GM12878 (cell line): Measurements from ENCODE around the gene HADHA. TPM values are rescaled to one million over a fixed set of nuclear protein-coding genes. Genes with fewer than 3 reads are reported as not detected.
"Not testable (repeated sequence)": the region's sequence is repeated elsewhere in the genome, so short reads cannot be mapped to it uniquely, and the experiment has no call there.

ENCODE experiments used
- ATAC-seq: fragments of 200-7000 bp; cut with Tn5 transposase; 3 replicates; pipeline ENCODE4 v1.9.1; 2020; ENCODE audit warnings: mild to moderate bottlenecking, moderate library complexity
- BruUV-seq: library from RNA; stranded (reverse); fragments of 400-500 nt; replicated peaks from 2 replicates; lab custom pipeline; 2021; lab: Mats Ljungman, UMichigan
- CTCF ChIA-PET: fragments of 300-600 bp; sonication (Branson Sonifier 250); formaldehyde crosslinking; extraction: SDS; loops from one replicate; lab custom pipeline; 2021; ENCODE audit warnings: inconsistent platforms; lab: Yijun Ruan, JAX
- POLR2A ChIA-PET: fragments of 350-600 bp; formaldehyde crosslinking; extraction: SDS; loops from one replicate; lab custom pipeline; 2021; ENCODE audit warnings: inconsistent platforms; lab: Charles Lee
- RAD21 ChIA-PET: fragments of 300-600 bp; sonication (Branson Sonifier 250); formaldehyde crosslinking; loops from one replicate; lab custom pipeline; 2023; ENCODE audit warnings: antibody characterized with exemption; ENCODE audit not compliant: unreplicated experiment; lab: Charles Lee
- SMC1A ChIA-PET: fragments of 300-600 bp; sonication (Branson Sonifier 250); formaldehyde crosslinking; loops from one replicate; lab custom pipeline; 2023; ENCODE audit not compliant: unreplicated experiment, uncharacterized antibody; lab: Charles Lee
- DNase-seq: peaks from one replicate; pipeline ENCODE4 v3.0.0-alpha.2; 2011; ENCODE audit warnings: low read depth, low spot score
- FAIRE-seq: peaks from 3 replicates; lab custom pipeline; 2011; peaks lifted over from hg19 to GRCh38; lab: Jason Lieb, UNC
- H2AFZ ChIP-seq: 2 replicates; pipeline ENCODE4 v1.6.0; 2011; ENCODE audit warnings: low read depth, low read length, control low read depth; ENCODE audit not compliant: control insufficient read depth
- H3K27ac ChIP-seq: 2 replicates; pipeline ENCODE4 v1.5.1; 2011; ENCODE audit warnings: control low read depth; ENCODE audit not compliant: control insufficient read depth, insufficient read depth
- H3K27me3 ChIP-seq, 2 experiments: replicated peaks in 1 of 2; 2 replicates each; pipeline versions ENCODE4 v1.6.0 to v1.6.1; 2011; ENCODE audit warnings: low read length in 1 of 2; ENCODE audit not compliant: control insufficient read depth in 2 of 2, insufficient read depth in 2 of 2
- H3K36me3 ChIP-seq, 2 experiments: 2 replicates each; pipeline ENCODE4 v1.5.1; 2011; ENCODE audit warnings: low read length in 1 of 2; ENCODE audit not compliant: control insufficient read depth in 2 of 2, insufficient read depth in 2 of 2
- H3K4me1 ChIP-seq: 2 replicates; pipeline ENCODE4 v1.6.1; 2011; ENCODE audit warnings: mild to moderate bottlenecking, low read length, moderate library complexity, mixed read lengths; ENCODE audit not compliant: control insufficient read depth, insufficient read depth
- H3K4me2 ChIP-seq: 2 replicates; pipeline ENCODE4 v1.6.0; 2011; ENCODE audit warnings: control low read depth; ENCODE audit not compliant: control insufficient read depth, insufficient read depth
- H3K4me3 ChIP-seq: fragments of 200-600 bp; sonication (generic); 2 replicates; pipeline ENCODE4 v1.5.1; 2016
- H3K79me2 ChIP-seq: 2 replicates; pipeline ENCODE4 v1.6.0; 2011; ENCODE audit warnings: low read length; ENCODE audit not compliant: control insufficient read depth, insufficient read depth
- H3K9ac ChIP-seq: 2 replicates; pipeline ENCODE4 v1.8.0; 2011; ENCODE audit warnings: low read length, control low read depth, mixed read lengths; ENCODE audit not compliant: control insufficient read depth, insufficient read depth
- H3K9me3 ChIP-seq: replicated peaks from 3 replicates; pipeline ENCODE4 v1.5.1; 2011; ENCODE audit warnings: mild to moderate bottlenecking, low read length; ENCODE audit not compliant: control insufficient read depth, insufficient read depth
- H4K20me1 ChIP-seq: 2 replicates; pipeline ENCODE4 v1.6.0; 2011; ENCODE audit not compliant: control insufficient read depth, insufficient read depth
- MEF2B ChIP-seq: fragments of 450-650 bp; IDR thresholded peaks from 2 replicates; pipeline ENCODE4 v1.6.1; 2018; ENCODE audit warnings: mild to moderate bottlenecking, moderate library complexity; ENCODE audit not compliant: partially characterized antibody, poor library complexity, severe bottlenecking
- SMAD5 ChIP-seq: IDR thresholded peaks from 2 replicates; pipeline ENCODE4 v1.6.1; 2016; ENCODE audit warnings: antibody characterized with exemption, low read depth
- TCF7 ChIP-seq: IDR thresholded peaks from 2 replicates; pipeline ENCODE4 v1.6.1; 2014; ENCODE audit warnings: antibody characterized with exemption, borderline replicate concordance
- ZNF217 ChIP-seq: fragments of 450-650 bp; IDR thresholded peaks from 2 replicates; pipeline ENCODE4 v1.6.1; 2017; ENCODE audit warnings: antibody characterized with exemption, mild to moderate bottlenecking
- WGBS: methylation state at CpG from one replicate; pipeline ENCODE4 v1.1.6; 2016; ENCODE audit warnings: low lambda C conversion rate; ENCODE audit not compliant: insufficient replicate concordance, insufficient coverage; ENCODE audit errors: missing lambda C conversion rate; 5-methylcytosine and 5-hydroxymethylcytosine counted together
- in situ Hi-C: fragments of 300-500 bp; cut with MboI; formaldehyde crosslinking; loops from 9 replicates; pipeline ENCODE4 v1.14.3; 2018; ENCODE audit warnings: mixed read lengths
- intact Hi-C: fragments of 100-400 bp; cut with micrococcal nuclease; formaldehyde crosslinking; loops from one replicate; pipeline ENCODE4 v1.14.2; 2022; ENCODE audit not compliant: unreplicated experiment
- polyA plus RNA-seq, 11 experiments: library from polyadenylated mRNA; depleted of rRNA in 4 of 11; unstranded in 6 of 11; stranded (reverse) in 5 of 11; fragments of >200 nt; fragmentation: Nextera tagmentation in 4 of 11; fragmentation: Illumina TruSeq in 1 of 11; extraction: Ambion mirVana in 4 of 11; extraction: Trizol in 1 of 11; gene quantifications; 1 replicate in 1 of 11; 2 replicates in 10 of 11; pipeline versions ENCODE4 v1.2.1 to v1.2.3, GENCODE V29; 2011 to 2016; ENCODE audit warnings: inconsistent platforms in 2 of 11, missing spikeins in 2 of 11, low read depth in 1 of 11
- total RNA-seq, 4 experiments: library from RNA; depleted of rRNA in 3 of 4; stranded (reverse); fragments of >200 nt in 3 of 4; fragmentation: Illumina TruSeq in 1 of 4; extraction: Trizol in 1 of 4; gene quantifications; 2 replicates each; pipeline versions ENCODE4 v1.2.1 to v1.2.3, GENCODE V29; 2013 to 2021
- TF ChIP-seq, protein P1 (sequence below): IDR thresholded peaks from 2 replicates; pipeline ENCODE4 v1.6.1; 2011; ENCODE audit warnings: borderline replicate concordance, low read depth, mild to moderate bottlenecking, moderate library complexity, mixed read lengths, low read length; ENCODE audit not compliant: insufficient read depth; ENCODE audit errors: extremely low read length

HADHA gene
- total and polyA plus RNA-seq, 10 of the 15 experiments (the other 5 are each of a cell fraction or from before 2014, with no cell fraction given) = 109 to 207 (median 165) TPM

DNA sequence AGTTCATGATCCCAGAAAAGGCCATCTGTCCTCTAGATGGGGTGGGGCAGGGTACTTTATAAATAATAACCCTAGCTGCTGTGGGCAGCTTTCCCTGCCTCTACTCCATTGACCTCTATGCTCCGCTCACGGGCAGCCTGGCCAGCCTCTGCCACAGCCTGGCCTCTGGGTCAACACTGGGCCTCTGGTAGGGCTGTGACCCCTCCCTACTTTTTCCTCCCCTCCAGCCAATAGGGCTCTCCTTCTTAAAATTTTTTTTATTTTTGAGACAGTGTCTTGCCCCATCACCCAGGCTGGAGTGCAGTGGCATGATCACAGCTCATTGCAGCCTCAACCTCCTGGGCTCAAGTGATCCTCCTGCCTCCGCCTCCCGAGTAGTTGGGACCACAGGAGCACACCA is 75.6 kb downstream of the HADHA start:
- DNase-seq (no peak), FAIRE-seq (no peak), ATAC-seq (no peak)
- Histone ChIP-seq H3K4me3 (no peak overlapping the region), H3K79me2 (no peaks in the 10 kb centered on the region), H3K27ac (no peak overlapping the region), H4K20me1 (no peaks in the 10 kb centered on the region), H3K27me3 (peaks cover 0 to 2% of the 10 kb centered on the region in 2 experiments; a peak in 2 of 4 replicates), H3K9ac (no peak overlapping the region), H3K4me2 (no peak overlapping the region), H3K36me3 (no peaks in the 10 kb centered on the region), H3K9me3 (no peaks in the 10 kb centered on the region), H2AFZ (no peak overlapping the region), H3K4me1 (no peaks in the 10 kb centered on the region)
- ChIA-PET CTCF (interaction anchor here (1.3 kb wide), 1 partner anchor 162 kb away, joined by 3 read pairs; no protein-coding TSS in a partner anchor), RAD21 (no interaction called here), SMC1A (no interaction called here), POLR2A (interaction anchor here (0.5 kb wide), 1 partner anchor 24 kb away, joined by 5 read pairs; no protein-coding TSS in a partner anchor)
- TF ChIP-seq, protein P1, sequence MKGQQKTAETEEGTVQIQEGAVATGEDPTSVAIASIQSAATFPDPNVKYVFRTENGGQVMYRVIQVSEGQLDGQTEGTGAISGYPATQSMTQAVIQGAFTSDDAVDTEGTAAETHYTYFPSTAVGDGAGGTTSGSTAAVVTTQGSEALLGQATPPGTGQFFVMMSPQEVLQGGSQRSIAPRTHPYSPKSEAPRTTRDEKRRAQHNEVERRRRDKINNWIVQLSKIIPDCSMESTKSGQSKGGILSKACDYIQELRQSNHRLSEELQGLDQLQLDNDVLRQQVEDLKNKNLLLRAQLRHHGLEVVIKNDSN = no peak
- no peak for TF ChIP-seq ZNF217
- no peak for TF ChIP-seq MEF2B
- no peak for TF ChIP-seq TCF7
- no peak for TF ChIP-seq SMAD5
- in situ Hi-C loops (no loop called here), intact Hi-C loops (no loop called here)
- no TSS peak for BruUV-seq
- 69% methylated on average over 4 of the region's 4 CpGs for WGBS

DNA sequence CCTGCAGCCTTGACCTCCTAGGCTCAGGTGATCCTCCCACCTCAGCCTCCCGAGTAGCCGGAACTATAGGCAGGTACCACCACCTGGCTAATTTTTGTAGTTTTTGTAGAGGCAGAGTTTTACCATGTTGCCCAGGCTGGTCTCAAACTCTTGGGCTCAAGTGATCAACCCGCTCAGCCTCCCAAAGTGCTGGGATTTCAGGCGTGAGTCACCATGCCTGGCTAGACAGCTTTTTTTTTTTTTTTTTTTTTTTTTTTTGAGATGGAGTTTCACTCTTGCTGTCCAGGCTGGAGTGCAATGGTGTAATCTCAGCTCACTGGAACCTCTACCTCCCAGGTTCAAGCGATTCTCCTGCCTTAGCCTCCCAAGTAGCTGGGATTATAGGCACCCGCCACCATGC is 77.9 kb downstream of the HADHA start:
- BruUV-seq, H3K4me1 ChIP-seq, H2AFZ ChIP-seq, FAIRE-seq, intact Hi-C loops, ATAC-seq, H3K27me3 ChIP-seq, in situ Hi-C loops, DNase-seq, H3K79me2 ChIP-seq, H3K9ac ChIP-seq, H3K4me3 ChIP-seq, H4K20me1 ChIP-seq, H3K9me3 ChIP-seq, H3K36me3 ChIP-seq, H3K4me2 ChIP-seq, RAD21 ChIA-PET, H3K27ac ChIP-seq: not testable (repeated sequence)
- ChIA-PET POLR2A (interaction anchor here (0.6 kb wide), 1 partner anchor 37 kb away, joined by 3 read pairs; no protein-coding TSS in a partner anchor), SMC1A (interaction anchor here (0.9 kb wide), 1 partner anchor 12 kb away, joined by 3 read pairs; no protein-coding TSS in a partner anchor), CTCF (interaction anchor here (0.6 kb wide), 1 partner anchor 1154 kb away, joined by 4 read pairs; no protein-coding TSS in a partner anchor)
- 57% methylated on average over 6 of the region's 6 CpGs for WGBS
